ENCODE data around the gene SEMA5A.

- TF ChIP-seq CTCF (IDR thresholded peaks at IDR 0.05) (no peak), EZH2 (IDR thresholded peaks at IDR 0.05) (no peak), EZH2phosphoT487 (IDR thresholded peaks at IDR 0.05) (no peak)
Observed at GRCh38 chr5:9523090-9523823, 22.6 kb downstream of the SEMA5A start.
